GM19193 (cell line): ENCODE measurements around the gene SEMA4C.

ENCODE experiments used
- POLR2A ChIP-seq: IDR thresholded peaks from 4 replicates; pipeline ENCODE4 v1.6.1; 2011; ENCODE audit not compliant: insufficient read depth, insufficient read length; ENCODE audit errors: extremely low read depth

The SEMA4C gene

DNA sequence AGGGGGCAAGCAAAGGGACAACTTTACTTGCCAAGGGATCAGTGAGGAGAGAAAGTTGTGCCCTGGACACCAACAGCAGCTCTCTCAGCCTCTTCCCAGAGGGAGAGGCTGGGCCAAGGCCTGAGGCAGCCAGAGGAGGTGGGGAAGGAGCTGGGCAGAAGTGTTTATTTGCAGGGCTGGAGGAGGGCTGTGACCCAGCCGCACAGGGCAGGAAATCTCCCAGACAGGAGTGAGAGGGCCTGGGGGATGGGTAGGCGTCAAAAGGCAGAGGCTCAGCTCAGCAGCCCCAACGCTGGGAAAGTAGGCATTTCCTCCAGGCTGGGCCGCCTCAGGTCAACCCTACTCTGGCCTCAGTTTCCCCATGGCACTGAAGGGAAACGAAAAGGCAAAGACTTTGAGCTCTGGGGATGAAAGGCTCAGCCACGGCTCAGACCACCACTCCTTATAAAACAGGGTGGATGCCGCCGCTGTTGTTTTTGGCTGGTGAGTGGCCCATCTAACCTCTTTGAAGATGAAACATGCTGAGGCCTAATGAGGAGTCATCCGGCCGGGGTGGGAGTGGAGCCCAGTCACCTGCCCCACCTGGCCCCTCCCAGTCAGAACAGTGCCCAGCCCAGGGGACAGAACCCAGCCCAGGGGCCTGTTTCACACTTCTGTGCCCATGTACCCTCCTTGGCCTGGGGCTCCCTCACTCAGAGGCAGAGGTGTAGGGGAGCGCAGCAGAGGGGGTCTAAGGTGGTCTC, 21.9 kb upstream of the SEMA4C start:
- TF ChIP-seq POLR2A: no peak

DNA sequence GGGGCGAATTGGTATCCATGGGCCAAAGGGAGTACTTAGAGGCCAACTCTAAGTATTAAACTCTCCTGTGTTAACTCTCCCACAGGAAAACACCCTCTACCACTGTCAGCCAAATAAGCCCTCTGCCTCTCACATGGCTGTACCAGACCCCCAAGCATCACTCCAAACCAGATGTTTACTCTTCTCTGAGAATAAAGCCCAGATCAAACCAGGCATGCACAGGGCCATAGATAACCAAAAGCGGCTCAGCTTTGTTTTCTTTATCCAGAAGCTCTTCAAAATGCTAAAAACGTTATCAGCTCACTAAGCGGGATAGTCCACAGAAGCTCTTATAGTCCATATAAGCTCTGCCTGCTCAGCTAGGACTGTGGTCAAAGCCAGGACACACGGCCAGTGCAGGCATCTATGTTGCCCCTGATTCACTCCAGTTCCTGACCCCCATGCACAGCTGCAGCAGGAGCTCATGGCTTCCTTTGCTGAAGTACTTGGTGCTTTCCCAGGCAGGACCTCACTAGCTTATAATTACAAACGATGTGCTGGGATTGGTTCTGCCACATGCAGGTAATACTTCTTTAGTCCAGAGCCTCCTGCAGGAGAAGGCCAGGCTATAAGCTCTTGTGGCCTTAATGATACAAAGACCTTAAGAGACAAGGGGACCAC, 21.0 kb upstream of the SEMA4C start:
- no peak for TF ChIP-seq POLR2A

DNA sequence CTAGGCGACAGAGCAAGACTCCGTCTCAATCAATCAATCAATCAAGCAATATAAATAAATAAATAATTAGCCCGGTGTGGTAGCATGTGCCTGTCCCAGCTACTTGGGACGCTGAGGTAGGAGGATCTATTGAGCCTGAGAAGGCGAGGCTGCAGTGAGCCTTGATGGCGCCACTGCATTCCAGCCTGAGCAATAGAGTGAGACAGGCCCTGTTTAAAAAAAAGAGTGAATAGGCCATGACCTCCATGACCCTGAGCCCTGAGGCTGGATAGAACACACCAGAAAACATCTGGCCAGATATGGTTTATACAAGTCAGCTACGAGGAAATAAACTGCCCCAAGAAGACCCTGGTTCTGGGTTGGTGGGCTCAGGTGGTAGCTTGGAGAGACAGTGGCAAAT, 20.4 kb upstream of the SEMA4C start:
- TF ChIP-seq POLR2A: no peak

DNA sequence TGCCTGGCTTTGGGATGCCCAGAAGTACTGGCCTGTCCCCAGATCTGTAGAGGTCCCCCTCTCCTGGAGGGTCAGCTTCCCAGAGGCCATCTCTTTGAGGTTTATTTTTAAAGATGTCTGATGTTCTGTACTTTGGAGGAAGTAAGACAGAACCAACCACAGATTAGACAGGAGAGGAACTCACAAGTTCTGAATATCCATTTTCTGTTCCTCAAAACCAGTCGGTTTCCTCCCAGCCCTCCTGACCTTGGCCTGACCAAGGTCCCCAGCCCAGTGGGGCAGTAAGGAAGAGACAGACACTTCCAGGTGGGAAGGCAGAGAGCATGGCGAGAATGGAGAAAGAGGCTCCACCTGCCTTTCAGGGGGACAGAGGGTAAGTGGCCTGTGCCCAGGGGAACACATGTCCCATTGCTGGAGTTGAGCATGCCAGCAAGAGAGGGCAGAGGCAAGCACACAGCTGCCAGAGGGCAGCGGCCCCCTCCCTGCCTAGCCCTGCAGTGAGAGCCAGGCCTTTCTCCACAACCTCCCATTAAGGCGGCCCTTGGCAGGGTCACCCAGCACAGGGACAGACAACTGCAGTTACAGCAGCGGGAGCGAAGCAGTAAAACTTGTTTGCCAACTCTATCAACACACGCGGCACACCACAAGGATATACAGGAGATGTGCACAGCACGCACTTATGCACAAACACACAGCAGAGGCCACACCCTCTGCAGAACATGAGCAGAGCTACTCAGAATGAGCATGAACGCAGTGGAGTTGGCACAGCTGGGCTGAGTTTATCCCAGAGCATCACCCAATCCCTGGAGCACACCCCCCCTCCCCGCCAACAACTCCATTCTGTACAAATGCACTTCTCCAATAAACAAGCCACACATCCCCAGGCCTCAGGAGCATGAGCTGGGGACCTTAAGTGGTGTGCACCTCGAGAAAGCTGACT, 18.5 kb upstream of the SEMA4C start:
- TF ChIP-seq POLR2A: no peak

DNA sequence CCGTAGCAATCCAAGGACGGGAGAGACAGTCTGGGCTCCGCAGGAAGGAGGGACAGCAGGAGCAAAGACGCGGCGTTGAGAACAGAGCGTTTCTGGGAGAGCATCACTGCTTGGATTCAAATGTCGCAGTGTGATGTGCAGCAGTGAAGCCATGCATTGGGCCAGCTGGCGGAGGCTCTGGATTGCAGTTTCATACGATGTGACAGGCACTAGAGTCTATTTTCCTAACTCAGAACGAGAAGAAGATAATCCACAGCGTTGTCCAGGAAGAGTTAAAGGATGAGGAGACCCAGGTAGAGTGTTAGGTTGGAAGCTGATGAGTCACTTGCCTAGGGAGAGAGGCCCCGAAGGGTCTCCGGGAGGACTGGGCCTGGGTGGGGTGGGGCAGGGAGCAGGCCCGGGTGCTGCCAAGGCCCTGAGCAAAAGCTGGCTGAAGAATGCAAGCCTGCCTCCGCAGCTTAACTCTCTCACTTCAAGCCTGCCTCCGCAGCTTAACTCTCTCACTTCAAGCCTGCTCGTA, 17.7 kb upstream of the SEMA4C start:
- no peak for TF ChIP-seq POLR2A

DNA sequence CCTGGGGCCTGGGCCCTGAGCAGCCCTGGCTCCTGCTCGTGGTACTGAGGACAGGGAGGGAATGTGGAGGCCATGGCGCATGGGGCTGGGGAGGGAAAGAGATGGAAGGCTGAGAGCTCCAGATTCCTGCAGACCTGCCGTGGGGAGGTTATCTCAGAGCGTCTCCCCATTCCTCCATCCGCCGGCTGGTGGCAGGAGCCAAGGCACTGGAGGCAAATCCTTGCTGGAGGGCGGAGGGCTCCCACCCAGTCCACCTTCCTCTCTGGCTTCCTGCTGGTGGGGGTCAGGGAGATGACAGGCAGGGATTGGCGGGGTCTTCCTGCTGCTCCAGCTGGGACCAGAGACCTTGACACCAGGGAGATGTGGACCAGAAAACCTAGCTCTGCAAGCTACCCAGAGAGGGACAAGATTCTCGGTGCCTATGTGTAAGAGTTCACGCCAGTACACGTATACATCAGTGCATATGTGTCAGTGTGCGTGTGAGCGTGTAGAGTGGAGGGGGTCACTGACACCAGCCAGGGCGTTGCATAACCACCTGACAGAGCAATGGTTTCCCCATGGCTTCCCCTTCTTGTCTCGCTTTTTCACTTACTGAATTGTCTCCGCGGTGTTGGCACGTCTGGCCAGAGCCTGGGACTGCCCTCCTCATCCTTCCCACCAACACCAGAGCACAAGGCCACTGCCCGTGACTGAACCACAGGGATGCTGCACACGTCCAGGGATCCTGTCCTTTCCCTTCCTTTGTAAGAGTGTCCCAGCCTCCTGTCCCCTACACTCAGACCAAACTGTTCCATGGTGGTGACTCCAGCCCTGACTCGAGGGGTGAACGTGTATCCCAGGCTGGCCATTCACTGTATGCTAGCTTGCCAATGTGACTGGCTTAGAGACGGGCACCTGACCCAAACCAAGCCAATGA, 15.8 kb upstream of the SEMA4C start:
- no peak for TF ChIP-seq POLR2A

DNA sequence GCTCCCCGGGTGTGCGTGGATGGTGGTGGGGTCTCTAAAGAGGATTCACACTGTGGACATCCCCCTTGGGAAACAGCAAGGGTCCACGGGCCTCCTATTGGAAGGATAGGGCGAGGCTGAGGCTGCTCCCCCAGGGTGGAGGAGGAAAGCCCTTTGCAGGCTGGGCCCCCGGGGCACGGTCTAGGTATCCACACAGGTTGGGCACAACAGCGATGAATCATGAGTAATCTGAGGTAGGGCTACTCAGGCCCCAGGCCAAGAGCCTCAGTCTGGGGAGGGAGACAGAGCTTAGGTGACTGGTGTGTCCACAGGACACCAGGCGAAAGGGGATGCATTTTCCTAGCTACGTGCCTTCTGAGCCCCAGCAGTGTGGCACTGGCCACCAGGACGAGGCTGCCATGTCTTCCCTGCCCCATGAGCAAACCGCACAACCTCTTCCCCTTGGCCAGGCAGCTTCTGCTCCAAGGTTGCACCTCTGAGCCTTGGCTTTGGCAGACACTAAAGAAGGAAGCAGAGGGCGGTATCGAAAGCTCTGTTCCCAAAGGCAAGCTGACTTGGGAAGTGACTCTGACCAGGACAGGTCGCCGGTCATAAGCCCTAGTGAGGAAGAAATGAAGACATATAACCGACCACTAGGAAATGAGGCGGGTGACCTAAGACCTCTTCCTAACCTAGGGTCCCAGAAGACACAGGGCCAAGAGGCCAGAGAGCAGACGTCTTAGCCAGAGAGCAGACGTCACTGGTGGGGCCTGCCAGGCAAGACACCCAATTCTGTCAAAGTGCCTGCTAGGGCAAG, 14.6 kb upstream of the SEMA4C start:
- TF ChIP-seq POLR2A: no peak

DNA sequence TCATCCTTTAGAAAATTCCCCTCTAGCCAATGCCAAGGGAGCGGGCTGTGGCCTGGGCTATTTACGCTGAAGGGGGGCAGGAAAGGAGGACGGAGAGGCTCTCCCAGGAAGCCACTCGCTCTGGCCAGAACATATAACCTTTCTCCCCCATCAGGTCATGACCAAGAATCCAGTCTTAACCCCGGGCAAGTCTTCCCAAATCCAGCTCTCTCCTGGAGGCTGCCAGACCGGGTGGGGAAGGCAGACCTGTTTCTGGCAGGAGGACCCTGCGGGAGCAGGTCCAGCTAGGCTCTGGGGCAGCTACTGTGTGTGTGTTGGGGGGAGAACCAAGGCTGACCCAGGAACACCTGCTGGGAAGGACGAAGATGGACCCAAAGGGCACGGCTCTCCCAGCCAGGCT, 13.4 kb upstream of the SEMA4C start:
- no peak for TF ChIP-seq POLR2A

DNA sequence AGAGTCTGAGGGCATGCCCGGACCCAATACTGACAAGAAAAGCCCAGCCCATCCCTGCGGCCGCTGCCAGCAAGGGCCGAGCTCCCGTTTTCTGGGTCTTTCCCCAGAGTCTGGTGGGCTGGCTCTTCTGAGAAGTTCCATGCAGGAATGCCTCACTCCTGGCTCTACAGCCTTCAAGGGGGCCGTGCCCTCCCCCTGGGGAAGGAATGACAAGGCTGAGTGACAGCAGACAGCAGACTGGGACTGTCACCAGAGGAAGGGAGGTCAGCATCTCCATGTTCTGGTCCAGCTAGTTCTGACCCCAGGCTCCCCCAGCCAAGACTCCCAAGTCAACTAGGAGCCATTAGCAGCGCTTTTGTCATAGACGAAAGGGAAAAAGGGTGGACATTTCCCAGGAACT, 13.0 kb upstream of the SEMA4C start:
- no peak for TF ChIP-seq POLR2A

DNA sequence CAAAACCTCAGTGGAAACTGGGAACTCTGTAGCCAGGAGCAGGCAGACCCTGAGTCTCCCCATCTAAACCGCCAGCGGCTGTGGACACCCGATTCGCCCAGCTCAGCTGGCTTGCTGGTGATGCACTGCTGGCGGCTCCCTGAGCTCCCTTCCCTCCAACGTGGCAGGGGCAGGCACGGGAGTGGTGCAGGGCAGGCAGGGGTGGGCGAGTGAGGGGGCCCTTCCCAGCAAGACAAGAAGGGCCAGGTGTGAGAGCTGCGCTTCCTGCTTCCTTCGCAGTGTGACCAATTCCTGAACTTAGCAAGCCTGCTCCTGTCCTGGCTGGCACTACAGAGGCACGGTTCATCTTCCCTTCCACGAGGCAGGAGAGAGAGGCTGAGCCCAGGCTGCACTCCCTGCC, 12.3 kb upstream of the SEMA4C start:
- TF ChIP-seq POLR2A: no peak

DNA sequence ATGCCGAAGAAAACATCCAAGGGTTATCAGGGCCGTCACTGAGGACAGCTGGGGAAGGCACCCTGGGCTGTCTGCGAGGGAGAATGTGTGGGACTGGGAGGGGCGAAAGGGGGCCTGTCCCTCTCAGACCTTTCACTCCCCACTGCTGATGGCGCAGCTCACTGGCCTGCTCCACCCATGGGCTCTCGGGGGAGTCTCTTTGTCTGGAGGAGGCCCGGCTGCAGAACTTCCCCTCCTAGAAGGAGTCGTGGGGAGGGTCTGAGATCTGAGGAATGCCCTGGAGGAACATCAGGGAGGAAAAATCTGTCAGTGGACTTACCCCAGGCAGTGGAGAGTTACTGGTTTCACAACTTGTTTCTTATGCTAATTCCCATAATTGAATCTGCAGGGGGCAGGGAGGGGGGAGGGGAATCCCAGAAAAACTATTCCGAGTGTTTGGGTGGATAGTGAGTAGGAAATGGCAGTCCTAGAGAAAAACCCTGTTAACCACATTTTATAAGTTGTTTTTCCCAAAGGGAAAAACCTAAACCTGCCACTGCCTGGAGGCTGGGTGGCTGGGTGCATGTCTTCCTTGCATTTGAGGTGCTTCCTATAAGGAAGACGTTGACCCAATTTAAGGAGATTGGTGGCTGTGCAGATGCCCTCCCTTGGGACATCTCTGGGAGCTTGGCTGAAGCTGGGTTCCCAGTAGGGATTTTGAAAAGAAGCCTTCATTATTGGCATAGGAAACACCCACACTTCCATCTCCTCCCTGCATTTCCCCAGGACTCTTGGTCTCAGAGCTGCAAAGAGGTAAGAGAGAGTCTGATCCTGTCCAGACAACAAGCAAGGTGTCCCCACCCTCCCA, 11.7 kb upstream of the SEMA4C start:
- no peak for TF ChIP-seq POLR2A

DNA sequence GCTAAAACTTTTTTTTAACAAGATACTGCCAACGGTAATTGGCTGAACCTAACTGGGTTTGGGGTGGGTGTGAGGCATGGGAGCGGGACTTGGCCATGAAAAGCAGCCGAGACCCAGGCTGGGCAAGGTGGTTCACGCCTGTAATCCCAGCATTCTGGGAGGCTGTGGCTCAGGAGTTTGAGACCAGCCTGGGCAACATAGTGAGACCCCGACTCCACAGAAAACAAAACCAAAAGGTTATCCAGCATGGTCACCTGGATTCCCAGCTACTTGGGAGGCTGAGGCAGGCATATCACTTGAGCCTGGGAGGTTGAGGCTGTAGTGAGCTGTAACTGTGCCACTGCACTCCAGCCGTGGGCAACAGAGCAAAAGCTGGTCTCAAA, 11.0 kb upstream of the SEMA4C start:
- TF ChIP-seq POLR2A: no peak
